HG03103 (cell line): ENCODE data around the gene ABHD17A.
A peak's percentile ranks its signal among the peaks of the same experiment; 100 is the strongest.

Experiments
- ATAC-seq: cut with Tn5 transposase; IDR thresholded peaks from one replicate; pipeline ENCODE4 v1.9.1; 2021; ENCODE audit warnings: low read depth; ENCODE audit not compliant: unreplicated experiment

ABHD17A gene

DNA sequence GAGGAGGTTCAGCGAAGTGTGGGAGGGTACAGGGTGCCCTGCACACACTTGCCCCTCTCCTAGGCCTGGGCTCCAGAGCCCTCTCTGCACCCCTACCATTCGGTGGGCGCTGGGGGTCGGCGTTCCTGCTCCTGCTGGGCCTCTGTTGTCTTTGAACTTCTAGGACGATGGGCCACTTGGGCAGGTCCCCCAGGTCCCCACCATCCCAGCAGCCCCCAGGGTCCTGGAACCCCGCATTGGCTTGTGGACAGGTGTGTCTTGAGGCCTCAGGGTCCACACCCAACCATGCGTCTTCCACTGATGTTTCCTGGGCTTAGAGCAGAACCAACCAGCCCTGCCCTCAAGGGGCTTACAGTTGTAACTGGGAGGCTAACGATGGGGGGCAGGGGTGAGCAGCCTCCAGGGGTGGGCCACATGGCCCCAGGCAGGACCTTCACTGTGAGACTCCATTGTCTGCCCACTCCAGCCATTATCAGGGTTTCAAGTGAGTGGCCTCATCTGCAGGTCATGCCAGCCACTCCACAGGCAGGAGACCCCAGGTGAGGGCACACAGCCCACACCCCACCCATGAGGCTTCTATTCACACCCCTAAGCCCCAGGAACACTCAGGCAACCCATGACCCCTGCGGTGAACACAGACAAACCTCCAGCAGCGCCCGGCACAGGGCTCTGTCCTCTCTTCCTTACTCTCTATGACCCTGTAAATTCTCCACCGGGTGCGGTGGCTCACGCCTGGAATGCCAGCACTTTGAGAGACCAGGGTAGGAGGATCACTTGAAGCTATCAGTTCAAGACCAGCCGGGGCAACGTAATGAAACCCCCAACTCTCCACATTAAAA, 19.9 kb downstream of the ABHD17A start:
- ATAC-seq = no peak

GRCh38 chr19:1864480-1865171, 20.7 kb downstream of the ABHD17A start:
- ATAC-seq = peak; percentile 21

DNA sequence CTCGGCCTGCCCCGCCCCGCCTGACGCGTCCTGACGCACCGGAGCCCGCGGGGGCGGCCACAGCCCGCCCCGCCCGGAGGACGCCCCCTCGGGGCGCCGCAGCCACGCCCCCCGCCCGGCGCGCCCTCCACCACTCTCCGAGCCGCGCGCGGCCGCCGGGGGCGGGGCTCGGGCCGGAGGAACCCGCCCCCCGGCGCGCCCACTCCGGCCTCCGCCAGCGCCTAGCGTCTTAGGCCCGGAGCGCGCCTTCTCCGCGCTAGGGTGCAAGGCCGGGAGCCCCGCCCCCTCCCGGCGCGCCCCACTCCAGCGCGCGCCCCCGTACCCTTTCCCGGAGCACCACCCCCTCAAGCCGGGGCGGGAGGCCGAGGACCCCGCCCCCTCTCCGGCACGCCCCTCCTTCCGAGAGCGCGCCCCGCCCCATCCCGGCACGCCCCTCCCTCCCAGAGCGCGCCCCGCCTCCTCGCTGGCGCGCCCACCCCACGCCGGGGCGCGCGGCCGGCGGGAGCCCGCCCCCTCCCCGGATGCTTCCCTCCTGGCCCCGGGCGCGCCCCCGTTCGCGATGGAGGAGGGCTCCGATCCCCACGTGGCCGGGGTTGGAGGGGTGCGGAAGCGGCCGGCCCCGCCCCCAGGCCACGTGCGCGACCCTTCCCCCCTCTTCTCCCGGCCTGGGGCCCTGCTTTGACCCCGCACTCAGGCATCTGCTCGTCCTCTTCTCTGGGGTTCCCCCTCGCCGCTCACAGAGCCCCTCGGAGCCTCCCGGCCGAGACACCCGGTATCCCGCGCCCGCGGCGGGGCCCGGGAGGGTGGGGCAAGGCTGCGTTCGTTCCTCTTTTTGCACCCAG, 21.4 kb downstream of the ABHD17A start:
- peak; percentile 47 for ATAC-seq

DNA sequence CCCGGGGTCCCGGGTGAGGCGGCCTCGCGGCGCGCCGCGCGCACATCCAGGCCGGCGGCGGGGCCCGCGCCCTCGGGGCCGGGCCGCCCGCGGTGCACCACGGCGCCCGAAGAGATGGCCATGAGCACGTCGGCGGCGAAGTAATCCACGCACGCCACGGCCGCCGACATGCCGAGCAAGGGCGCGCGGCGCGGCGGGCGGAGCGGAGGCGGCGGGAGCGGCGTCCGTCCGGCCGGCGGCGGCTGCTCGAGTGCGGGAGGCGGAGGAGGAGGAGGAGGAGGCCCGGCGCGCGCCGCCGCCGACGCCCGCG, 22.0 kb downstream of the ABHD17A start, which contains the start of gene KLF16:
Gene KLF16 (minus strand): TSS at position 252 of the 310 bp plus-strand sequence. CDS start 82 bp downstream, at position 170.
- no peak for ATAC-seq

DNA sequence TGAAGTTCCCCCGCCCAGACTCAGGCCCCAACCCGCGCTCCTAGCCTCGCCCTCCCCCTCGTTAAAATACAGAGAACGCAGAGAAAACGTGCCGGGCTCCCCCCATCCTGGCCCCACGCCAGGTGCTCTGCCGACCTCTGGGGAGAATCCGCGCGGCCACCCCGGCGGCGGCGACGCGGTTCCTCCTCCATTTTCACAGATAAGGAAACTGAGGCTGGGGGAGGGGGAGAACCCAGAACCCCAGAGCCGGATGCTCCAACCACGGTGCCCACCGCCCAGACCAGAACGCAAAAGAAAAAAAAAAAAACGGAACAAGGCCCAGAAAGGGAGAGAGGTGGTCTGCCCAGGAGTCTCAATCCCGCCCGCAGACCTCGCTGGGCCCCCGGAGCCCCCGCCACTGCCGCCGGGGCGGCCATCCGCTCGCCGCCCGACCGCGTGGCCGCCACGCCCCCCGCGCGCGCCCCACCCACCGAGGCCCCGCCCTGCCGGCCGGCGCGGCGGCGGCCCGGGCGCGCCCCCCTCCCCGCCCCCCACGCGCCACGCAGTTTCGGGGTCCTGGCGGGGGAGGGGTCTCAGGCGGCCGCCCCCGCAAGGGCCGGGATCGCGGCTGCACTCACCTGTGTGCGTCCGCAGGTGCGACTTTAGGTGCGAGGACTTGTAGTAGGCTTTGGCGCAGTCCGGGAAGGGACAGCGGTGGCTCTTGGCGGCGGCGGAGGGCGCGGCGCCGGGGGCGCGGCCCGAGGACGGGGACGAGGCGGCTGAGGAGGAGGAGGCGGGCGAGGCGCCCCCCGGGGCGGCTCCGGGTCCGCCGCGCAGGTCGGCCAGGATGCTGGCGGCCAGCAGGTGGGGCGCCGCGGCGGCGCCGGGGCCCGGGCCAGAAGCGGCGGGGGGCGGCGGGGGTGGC, 22.6 kb downstream of the ABHD17A start:
- no peak for ATAC-seq

DNA sequence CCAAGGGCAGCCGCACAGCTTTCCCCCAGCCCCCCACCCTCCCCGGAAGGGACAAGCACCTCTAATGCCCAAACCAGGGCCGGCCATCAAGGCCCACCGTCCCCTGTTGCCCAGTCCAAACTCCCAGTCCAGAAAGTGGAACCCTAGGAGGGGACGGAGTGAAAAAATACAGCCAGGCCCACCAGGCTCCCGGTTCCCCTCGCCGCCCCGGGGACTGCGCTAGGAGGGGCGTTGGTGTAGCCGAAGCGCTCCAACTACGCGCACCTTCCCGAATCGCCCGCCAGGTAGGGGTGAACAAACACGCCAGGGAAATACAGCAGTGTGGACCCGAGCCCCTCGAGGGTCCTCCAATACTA, 23.2 kb downstream of the ABHD17A start:
- no peak for ATAC-seq

- ATAC-seq = no peak
Measured at GRCh38 chr19:1861599-1862031, 23.7 kb downstream of the ABHD17A start.

GRCh38 chr19:1860821-1861598, 24.3 kb downstream of the ABHD17A start:
- no peak for ATAC-seq

DNA sequence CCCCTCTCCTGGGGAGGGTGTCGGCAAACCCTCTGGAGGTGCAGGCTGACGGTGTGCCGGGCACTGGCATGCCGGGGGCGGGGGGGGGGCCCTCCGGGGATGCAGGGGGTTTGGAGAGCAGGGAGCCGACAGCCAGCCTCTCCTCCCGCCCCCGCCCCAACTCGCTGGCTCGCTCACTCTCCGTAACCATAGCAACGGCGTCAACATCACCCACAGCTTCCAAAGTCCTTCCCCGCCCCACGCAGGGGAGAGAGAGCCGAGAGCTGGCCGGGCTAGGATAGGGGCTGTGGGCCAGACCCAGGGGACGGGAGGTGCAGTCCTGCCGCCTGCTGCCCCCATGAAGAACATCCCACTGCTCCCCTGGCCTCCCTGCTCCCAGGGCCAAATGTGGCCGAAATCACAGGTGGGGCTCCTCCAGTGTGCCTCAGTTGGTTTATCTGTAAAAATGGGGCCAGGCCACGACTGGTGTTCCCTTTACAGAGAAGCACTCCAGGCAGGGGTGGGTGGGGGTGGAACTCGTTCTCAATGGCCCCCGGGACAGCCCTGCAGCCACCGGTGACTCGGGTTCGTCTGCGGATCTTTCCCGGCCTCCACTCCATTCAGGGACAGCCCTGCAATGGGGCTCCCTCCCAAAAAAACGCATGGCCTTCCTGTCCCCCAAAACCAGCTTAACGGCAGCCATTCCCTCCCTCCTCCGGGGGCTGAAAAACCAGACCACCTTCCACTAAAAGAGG, 25.1 kb downstream of the ABHD17A start:
- ATAC-seq = no peak

- ATAC-seq = no peak
Measured at GRCh38 chr19:1859331-1859781, 25.9 kb downstream of the ABHD17A start.

DNA sequence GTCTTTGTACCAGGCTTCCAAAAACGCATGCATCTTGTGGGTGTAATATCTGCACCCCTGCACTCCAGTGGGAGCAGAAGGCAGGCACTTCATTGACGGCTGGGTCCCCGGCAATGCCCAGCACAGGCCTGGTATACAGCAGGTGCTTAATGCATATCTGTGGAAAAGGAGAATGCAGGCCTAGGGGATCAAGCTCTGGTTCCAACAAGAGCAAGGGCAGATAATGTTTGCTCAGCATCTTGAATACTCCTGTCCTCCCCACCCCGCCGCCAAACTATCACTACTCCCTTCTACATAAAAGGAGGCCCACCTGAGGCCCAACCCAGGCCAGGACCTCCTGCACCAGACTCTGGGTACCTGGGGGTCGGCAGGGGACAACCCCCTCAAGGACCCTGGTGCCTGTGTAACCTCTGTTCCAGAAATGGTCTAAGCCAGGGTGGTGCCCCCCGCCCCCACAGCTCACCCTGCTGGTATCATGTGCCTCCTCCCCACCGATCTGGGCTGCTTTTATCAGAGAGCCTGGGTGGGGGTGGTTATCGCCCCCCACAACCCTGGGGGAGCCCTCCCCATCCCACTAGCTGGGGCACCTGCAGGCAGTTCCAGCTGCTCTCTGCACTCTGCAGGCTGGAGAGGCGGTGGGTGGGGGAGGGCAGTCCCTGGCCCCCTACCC, 26.7 kb downstream of the ABHD17A start:
- ATAC-seq = no peak

DNA sequence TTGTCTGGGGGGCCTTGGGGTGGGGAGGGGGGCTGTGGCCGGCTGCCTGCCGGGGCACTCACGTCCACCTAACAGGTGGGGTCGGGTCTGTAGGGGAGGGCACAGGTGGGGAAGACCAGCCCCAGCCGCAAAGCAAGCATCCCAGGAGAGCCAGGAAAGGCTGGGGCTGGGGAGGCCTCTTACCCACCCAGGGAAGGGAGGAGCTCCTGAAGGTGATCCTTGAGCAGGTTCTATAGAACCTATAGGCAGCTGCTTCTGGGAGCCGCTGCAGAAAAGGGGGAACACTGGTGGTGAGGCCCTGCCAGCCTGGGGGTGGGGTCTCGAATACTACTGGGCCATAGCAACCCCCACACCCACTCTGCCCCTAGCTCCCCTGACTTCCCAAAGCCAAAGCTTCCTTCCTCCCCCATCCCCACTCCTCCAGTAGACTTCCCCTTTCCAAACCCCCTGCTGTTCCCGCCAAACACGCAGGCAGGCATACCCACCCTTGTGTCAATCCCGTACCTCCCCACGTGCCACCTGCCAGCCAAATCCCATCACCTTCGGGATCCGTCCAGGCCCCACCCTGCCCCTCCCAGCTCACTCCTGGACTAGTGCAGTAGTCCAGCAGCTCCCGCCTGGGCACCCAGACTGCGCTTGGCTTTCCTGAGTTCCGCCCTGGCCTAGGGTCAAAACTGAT, 27.5 kb downstream of the ABHD17A start:
- ATAC-seq = no peak

- no peak for ATAC-seq
Measured at GRCh38 chr19:1856698-1857603, 28.3 kb downstream of the ABHD17A start.

GRCh38 chr19:1856345-1856697, 29.0 kb downstream of the ABHD17A start:
- no peak for ATAC-seq

GRCh38 chr19:1855828-1856255, 29.5 kb downstream of the ABHD17A start:
- no peak for ATAC-seq

DNA sequence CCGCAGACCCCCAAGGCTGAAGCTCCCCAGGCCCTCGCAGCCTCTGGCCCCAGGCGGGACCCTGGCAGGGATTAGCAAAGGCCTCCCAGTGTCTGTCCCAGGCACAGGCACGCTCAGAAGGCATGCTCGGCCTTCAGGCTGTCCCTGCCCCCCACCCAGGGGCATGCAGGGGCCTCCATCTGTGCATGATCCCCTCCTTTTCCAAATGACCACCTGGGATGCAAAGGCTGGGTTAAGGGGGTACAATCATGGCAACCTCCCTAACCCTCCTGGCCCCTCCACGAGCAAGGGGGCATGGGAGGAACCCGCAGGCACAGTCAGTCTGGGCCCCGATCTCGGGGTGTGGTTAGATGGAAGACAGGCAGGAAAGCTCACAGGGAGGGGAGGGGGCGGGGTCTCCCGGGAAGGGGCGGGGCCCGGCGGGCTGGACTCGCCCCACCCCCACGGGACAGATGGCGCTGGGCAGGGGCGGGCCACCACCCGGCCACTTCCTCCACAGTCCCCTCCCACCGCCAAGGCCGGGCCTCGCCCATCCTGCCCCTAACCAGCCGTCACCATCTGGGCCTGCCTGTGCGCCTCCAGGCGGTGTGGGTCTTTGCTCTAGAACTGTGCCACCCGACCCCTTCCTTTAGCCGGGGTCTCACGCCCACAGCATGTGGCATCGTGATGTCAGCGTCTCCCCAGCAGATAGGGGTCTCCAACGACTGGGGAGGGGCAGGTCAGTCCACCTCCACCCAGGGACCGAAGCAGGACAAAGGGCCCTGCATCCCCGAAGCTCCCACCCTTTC, 30.1 kb downstream of the ABHD17A start:
- peak; percentile 41 for ATAC-seq
